ENCODE results near the gene IHH. TPM values are rescaled to one million over a fixed set of nuclear protein-coding genes. Genes with fewer than 3 reads are reported as not detected.
A peak's percentile ranks its signal among the peaks of the same experiment; 100 is the strongest.

The IHH gene
- total RNA-seq, 1 donor from 2014 or later, result not detected

- DNase-seq (ENCODE audit: low read depth), result peak; percentile 25
- peak; percentile 76 for FAIRE-seq
- no peak overlapping the region for H3K4me3 ChIP-seq (ENCODE audit: low read depth, low read length)
- TF ChIP-seq CTCF (IDR thresholded peaks at IDR 0.05; ENCODE audit: insufficient read depth, low read length, severe bottlenecking), result peak; percentile 83
- no peaks in the 10 kb centered on the region for H3K36me3 ChIP-seq (ENCODE audit: control insufficient read depth, insufficient read depth, low read length)
- no peaks in the 10 kb centered on the region for H3K27me3 ChIP-seq (ENCODE audit: control insufficient read depth, insufficient read depth, low read length)
These were observed 50.5 kb downstream of the IHH start for GRCh38 chr2:219010162-219010756.

- Histone ChIP-seq H3K4me3 (ENCODE audit: low read depth, low read length) (no peak overlapping the region), H3K36me3 (ENCODE audit: control insufficient read depth, insufficient read depth, low read length) (no peaks in the 10 kb centered on the region), H3K27me3 (ENCODE audit: control insufficient read depth, insufficient read depth, low read length) (no peaks in the 10 kb centered on the region)
- FAIRE-seq, result no peak
- DNase-seq (ENCODE audit: low read depth), result no peak
- no peak for TF ChIP-seq CTCF (IDR thresholded peaks at IDR 0.05; ENCODE audit: insufficient read depth, low read length, severe bottlenecking)
These were observed 51.4 kb downstream of the IHH start for GRCh38 chr2:219009294-219009693.

Other genes with a start within 250 kb of the IHH start
- not detected in 2 replicates for gene PRKAG3, start 229.1 kb downstream of the IHH start, total RNA-seq
- not detected in 2 replicates for gene WNT6, start 201.1 kb downstream of the IHH start, total RNA-seq
- 2.3 and 2.4 TPM in 2 replicates for gene WNT10A, start 180.1 kb downstream of the IHH start, total RNA-seq
- gene CDK5R2, start 101.3 kb downstream of the IHH start, total RNA-seq, result not detected in 2 replicates
- gene FEV, start 75.7 kb downstream of the IHH start, total RNA-seq, result not detected in 2 replicates
- gene CRYBA2, start 67.5 kb downstream of the IHH start, total RNA-seq, result not detected in 2 replicates
- gene CFAP65, start 19.4 kb downstream of the IHH start, total RNA-seq, result not detected in 2 replicates
- 10.2 and 22.1 TPM in 2 replicates for gene NHEJ1, start 99.9 kb upstream of the IHH start, total RNA-seq
- gene SLC23A3, start 109.1 kb upstream of the IHH start, total RNA-seq, result 1.3 and 1.9 TPM in 2 replicates
- 44.2 and 54.5 TPM in 2 replicates for gene CNPPD1, start 116.0 kb upstream of the IHH start, total RNA-seq
- 57.4 and 110 TPM in 2 replicates for gene RETREG2, start 117.4 kb upstream of the IHH start, total RNA-seq
- 55.4 and 59.8 TPM in 2 replicates for gene ZFAND2B, start 145.9 kb upstream of the IHH start, total RNA-seq
- gene ABCB6, start 158.0 kb upstream of the IHH start, total RNA-seq, result 40.2 and 46.1 TPM in 2 replicates
- 26.3 and 36.4 TPM in 2 replicates for gene ATG9A, start 168.7 kb upstream of the IHH start, total RNA-seq
- gene ANKZF1, start 168.9 kb upstream of the IHH start, total RNA-seq, result 46.3 and 48.9 TPM in 2 replicates
- gene GLB1L, start 184.5 kb upstream of the IHH start, total RNA-seq, result 3.7 and 4.7 TPM in 2 replicates
- 48.3 and 50.8 TPM in 2 replicates for gene STK16, start 184.6 kb upstream of the IHH start, total RNA-seq
- not detected in 2 replicates for gene TUBA4B, start 192.3 kb upstream of the IHH start, total RNA-seq
- 47.9 and 68.7 TPM in 2 replicates for gene TUBA4A, start 193.0 kb upstream of the IHH start, total RNA-seq
- gene DNAJB2, start 218.4 kb upstream of the IHH start, total RNA-seq, result 57.6 and 60.0 TPM in 2 replicates
- gene PTPRN, start 248.5 kb upstream of the IHH start, total RNA-seq, result 0.13 and 1.3 TPM in 2 replicates

Data from bronchial epithelial cell (primary cell).